Thoracic aorta (tissue), 2 donors: ENCODE data around the gene FAM131B. TPM values are rescaled to one million over a fixed set of nuclear protein-coding genes. Genes with fewer than 3 reads are reported as not detected.
"Not testable (repeated sequence)": the region's sequence is repeated elsewhere in the genome, so short reads cannot be mapped to it uniquely, and the experiment has no call there.

Source experiments
- ATAC-seq: fragments of 150-250 bp; one replicate; pipeline ENCODE4 v1.8.0; 2017; ENCODE audit warnings: low read depth; ENCODE audit not compliant: insufficient number of reproducible peaks, low FRiP score
- DNase-seq: peaks from one replicate; pipeline ENCODE4 v3.0.0-alpha.2; 2020; ENCODE audit warnings: low spot score
- H3K27ac ChIP-seq, 2 donors: fragments of 200-600 bp; sonication (generic); 1 replicate in 1 of 2; 2 replicates in 1 of 2; pipeline ENCODE4 v1.5.1; 2016; ENCODE audit warnings: mild to moderate bottlenecking in 2 of 2, moderate library complexity in 2 of 2
- H3K27me3 ChIP-seq: fragments of 200-600 bp; sonication (generic); replicated peaks from 2 replicates; pipeline ENCODE4 v1.6.0; 2016; ENCODE audit warnings: mild to moderate bottlenecking; ENCODE audit not compliant: insufficient read depth
- H3K36me3 ChIP-seq: fragments of 200-600 bp; sonication (generic); one replicate; pipeline ENCODE4 v1.5.1; 2016
- H3K4me1 ChIP-seq, 2 donors: fragments of 200-600 bp; sonication (generic); 1 replicate in 1 of 2; 2 replicates in 1 of 2; pipeline versions ENCODE4 v1.5.1 to v1.6.0; 2016; ENCODE audit warnings: low read depth in 2 of 2, mild to moderate bottlenecking in 1 of 2; ENCODE audit not compliant: control insufficient read depth in 1 of 2
- H3K4me3 ChIP-seq: fragments of 200-600 bp; sonication (generic); 2 replicates; pipeline ENCODE4 v1.5.1; 2016; ENCODE audit warnings: mild to moderate bottlenecking
- H3K9me3 ChIP-seq: fragments of 200-600 bp; sonication (generic); 2 replicates; pipeline ENCODE4 v1.5.1; 2016
- total RNA-seq, 2 donors: library from RNA; depleted of rRNA; stranded (reverse); fragments of >200 nt; gene quantifications; one replicate each; pipeline versions ENCODE4 v1.1.0 to v1.2.3, GENCODE V29; 2016
- TF ChIP-seq, protein P1 (sequence below): fragments of 200-600 bp; sonication (generic); IDR thresholded peaks from one replicate; pipeline ENCODE4 v1.5.1; 2019; ENCODE audit warnings: antibody characterized with exemption

Gene FAM131B
- total RNA-seq, 2 donors from 2014 or later, result 2.3 to 3.3 TPM

DNA sequence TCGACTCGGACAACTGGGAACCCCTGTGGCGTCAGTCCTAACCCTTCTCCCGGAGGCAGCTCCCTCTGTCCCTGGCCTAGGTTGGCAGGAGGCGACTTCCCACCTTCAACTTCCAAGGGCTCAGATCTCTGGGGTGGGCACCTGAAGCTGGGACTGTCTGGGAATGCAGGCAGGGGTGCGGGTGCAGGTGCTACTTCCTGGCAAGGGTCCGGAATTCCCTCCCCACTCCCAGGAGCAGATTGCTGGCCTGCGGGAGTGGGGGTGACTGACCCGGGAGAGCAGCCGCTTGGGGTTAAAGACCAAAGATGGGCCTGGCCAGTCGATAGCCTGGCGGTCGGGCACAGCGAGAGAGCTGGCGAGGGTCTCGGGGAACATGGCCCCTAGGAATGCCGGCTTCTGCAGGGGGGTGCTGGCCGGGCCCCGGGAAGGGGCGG is 45.8 kb upstream of the FAM131B start:
- ATAC-seq (no peak), DNase-seq (no peak)
- Histone ChIP-seq H3K4me1 (peaks cover 19 to 42% of the 10 kb centered on the region in 2 donors), H3K36me3 (no peaks in the 10 kb centered on the region), H3K27me3 (no peaks in the 10 kb centered on the region), H3K9me3 (no peaks in the 10 kb centered on the region), H3K27ac (no peak overlapping the region), H3K4me3 (peak overlapping the region; percentile 49)
- TF ChIP-seq, protein P1, sequence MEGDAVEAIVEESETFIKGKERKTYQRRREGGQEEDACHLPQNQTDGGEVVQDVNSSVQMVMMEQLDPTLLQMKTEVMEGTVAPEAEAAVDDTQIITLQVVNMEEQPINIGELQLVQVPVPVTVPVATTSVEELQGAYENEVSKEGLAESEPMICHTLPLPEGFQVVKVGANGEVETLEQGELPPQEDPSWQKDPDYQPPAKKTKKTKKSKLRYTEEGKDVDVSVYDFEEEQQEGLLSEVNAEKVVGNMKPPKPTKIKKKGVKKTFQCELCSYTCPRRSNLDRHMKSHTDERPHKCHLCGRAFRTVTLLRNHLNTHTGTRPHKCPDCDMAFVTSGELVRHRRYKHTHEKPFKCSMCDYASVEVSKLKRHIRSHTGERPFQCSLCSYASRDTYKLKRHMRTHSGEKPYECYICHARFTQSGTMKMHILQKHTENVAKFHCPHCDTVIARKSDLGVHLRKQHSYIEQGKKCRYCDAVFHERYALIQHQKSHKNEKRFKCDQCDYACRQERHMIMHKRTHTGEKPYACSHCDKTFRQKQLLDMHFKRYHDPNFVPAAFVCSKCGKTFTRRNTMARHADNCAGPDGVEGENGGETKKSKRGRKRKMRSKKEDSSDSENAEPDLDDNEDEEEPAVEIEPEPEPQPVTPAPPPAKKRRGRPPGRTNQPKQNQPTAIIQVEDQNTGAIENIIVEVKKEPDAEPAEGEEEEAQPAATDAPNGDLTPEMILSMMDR, result no peak

DNA sequence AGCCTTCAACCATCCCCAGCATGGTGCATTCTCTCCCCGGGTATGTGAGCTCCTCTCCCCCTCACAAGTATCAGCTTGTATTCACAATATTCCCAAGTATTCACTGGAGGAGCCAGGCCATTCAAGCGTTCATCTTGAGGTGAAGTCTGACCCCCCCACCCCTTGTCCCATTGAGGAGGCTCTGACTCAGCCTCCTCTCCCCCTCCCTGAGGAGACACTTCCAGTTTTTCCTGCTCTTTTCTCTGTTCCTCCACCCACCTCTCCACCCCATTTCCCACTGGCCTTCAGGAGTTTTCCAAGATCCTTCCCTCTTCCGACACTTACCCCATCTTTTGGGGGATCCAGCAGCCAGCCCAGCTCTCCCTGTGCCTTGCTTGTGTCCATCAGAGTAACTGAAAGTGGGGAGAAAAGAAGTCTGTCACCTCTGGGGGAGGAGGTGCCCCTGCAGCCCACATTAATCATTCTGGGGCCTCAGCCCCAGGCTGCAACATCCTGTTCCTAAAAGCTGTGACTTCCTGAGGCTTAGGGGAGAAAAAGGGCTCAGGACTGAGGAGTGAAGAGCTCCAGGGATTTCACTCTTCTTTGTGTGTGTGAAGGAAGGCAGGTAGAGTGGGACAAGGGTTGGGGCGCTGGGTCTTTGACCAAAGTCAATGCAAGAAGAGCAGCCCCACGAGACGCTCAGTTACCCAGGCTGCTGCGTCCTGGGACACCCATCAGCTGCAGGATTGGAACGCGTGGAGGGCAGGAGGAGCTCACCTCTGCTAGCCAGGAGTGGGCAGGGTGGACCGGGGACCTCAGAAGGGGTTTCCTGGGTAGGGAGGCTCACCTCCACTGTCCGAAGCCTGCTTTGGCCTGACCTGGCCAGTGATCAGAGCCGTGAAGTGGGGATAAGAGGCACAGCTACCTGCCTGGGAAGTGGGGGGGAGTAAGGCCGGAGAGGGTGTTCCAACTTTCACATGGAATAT is 45.1 kb upstream of the FAM131B start:
- TF ChIP-seq, protein P1, result no peak
- H3K4me1 ChIP-seq, result peaks cover 19 to 42% of the 10 kb centered on the region in 2 donors
- no peak for DNase-seq
- H3K9me3 ChIP-seq, result no peaks in the 10 kb centered on the region
- ATAC-seq, result no peak
- H3K4me3 ChIP-seq, result peak overlapping the region; percentile 49
- H3K27me3 ChIP-seq, result no peaks in the 10 kb centered on the region
- no peak overlapping the region for H3K27ac ChIP-seq
- no peaks in the 10 kb centered on the region for H3K36me3 ChIP-seq

DNA sequence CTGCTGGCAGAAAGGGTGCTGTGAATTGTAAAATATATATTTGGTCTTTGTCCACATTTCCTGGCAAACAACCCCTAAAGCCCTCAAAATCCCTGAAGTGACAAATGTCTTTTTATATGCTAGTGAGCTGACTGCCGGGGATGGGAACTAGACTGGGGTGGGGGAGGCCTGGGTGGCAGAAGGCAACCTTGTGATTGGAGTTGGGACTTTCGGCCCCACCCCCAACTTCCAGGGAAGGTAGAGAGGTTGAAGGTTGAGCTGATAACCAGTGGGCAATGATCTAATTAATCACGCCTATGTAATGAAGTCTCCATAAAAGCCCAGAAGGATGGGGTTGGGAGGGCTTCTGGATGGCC is 43.5 kb upstream of the FAM131B start:
- ATAC-seq, result no peak

DNA sequence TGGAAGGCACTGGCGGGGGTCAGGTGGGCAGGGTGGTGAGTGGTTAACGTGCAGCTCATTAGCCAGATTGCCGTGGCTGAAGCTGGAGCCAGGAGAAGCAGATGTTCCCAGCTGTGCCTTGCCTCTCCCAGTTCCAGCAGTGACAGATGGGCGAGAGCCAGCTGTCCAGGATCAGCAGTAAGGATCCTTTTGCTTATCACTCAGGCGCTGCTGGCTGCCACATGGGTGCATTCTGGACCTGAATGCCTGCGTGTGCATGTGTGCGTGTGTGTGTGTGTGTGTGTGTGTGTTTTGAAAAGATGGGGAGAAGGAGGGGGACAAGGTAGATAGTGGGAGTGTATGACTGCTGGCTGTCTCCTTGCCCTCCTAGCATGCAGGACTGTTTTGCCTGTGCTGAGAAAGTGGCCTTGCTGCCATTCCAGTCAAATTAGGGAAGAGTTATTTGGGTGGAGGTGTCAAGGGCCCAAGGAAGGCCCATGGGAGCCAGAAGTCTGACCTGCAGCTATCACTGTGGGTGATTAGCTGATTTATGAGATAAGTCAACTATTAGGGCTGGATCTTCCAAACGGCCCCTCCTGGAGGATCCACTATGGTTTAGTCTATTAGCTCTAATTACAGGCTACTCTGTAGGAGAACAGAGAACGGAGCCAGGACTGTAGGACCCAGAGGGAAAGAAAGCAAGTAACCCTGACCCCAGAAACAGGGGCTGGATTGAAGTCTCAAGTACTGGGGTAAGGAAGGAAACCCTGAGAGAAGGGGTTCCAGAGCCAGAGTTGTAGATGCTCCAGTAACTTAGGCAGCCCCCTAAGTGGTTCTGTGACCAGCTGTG is 42.9 kb upstream of the FAM131B start:
- Histone ChIP-seq H3K27ac (no peak overlapping the region), H3K36me3 (no peaks in the 10 kb centered on the region), H3K9me3 (no peaks in the 10 kb centered on the region), H3K4me1 (peaks cover 10 to 21% of the 10 kb centered on the region in 2 donors), H3K27me3 (no peaks in the 10 kb centered on the region), H3K4me3 (no peak overlapping the region)
- no peak for DNase-seq
- TF ChIP-seq, protein P1, result no peak
- no peak for ATAC-seq

More for the DNA sequence above, 43.5 kb upstream of the FAM131B start:
- H3K27me3 ChIP-seq, result no peaks in the 10 kb centered on the region
- no peak overlapping the region for H3K27ac ChIP-seq
- no peak overlapping the region for H3K4me3 ChIP-seq
- H3K36me3 ChIP-seq, result no peaks in the 10 kb centered on the region
- peaks cover 15 to 26% of the 10 kb centered on the region in 2 donors for H3K4me1 ChIP-seq
- no peak for DNase-seq
- TF ChIP-seq, protein P1, result no peak
- H3K9me3 ChIP-seq, result no peaks in the 10 kb centered on the region

DNA sequence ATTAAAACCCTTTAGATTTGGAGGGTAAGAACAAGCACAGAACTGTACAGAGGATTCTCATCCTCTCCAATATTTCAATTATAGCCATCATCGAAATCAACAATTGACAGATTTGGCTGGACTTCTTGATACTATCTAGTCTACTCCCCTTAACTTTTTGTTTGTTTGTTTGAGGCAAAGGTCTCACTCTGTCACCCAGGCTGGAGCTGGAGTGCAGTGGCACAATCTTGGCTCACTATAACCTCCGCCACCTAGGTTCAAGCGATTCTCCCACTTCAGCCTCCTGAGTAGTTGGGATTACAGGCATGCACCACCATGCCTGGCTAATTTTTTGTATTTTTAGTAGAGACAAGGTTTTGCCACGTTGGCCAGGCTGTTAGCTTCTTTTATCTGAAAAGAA is 39.7 kb upstream of the FAM131B start:
- H3K27me3 ChIP-seq, H3K4me3 ChIP-seq, H3K9me3 ChIP-seq, DNase-seq, H3K36me3 ChIP-seq, ATAC-seq, H3K4me1 ChIP-seq, H3K27ac ChIP-seq: not testable (repeated sequence)
